Prostate gland (tissue), 2 donors: ENCODE measurements around the gene ACTN1. TPM values are rescaled to one million over a fixed set of nuclear protein-coding genes. Genes with fewer than 3 reads are reported as not detected.
A peak's percentile ranks its signal among the peaks of the same experiment; 100 is the strongest.

Experiments used
- DNase-seq: peaks from one replicate; pipeline ENCODE4 v3.0.0-alpha.2; 2019; ENCODE audit warnings: low spot score
- H3K27ac ChIP-seq, 2 donors: fragments of 200-600 bp; sonication (generic); 2 replicates each; pipeline ENCODE4 v1.5.1; 2017 to 2019
- H3K27me3 ChIP-seq: fragments of 200-600 bp; sonication (generic); replicated peaks from 2 replicates; pipeline ENCODE4 v1.5.1; 2019; ENCODE audit not compliant: insufficient read depth
- H3K36me3 ChIP-seq, 2 donors: fragments of 200-600 bp; sonication (generic); 1 replicate in 1 of 2; 2 replicates in 1 of 2; pipeline versions ENCODE4 v1.5.1 to v1.8.1; 2017 to 2019
- H3K4me1 ChIP-seq: fragments of 200-600 bp; sonication (generic); replicated peaks from 2 replicates; pipeline ENCODE4 v1.5.1; 2019
- H3K4me3 ChIP-seq, 2 donors: fragments of 200-600 bp; sonication (generic); 2 replicates each; pipeline ENCODE4 v1.5.1; 2017 to 2019
- H3K9me3 ChIP-seq: fragments of 200-600 bp; sonication (generic); 2 replicates; pipeline ENCODE4 v1.5.1; 2017
- POLR2A ChIP-seq: fragments of 450-650 bp; IDR thresholded peaks from one replicate; pipeline ENCODE4 v1.6.1; 2016; ENCODE audit warnings: antibody characterized with exemption, mild to moderate bottlenecking
- POLR2AphosphoS5 ChIP-seq: sonication (generic); formaldehyde crosslinking; IDR thresholded peaks from one replicate; pipeline ENCODE4 v1.6.1; 2017; ENCODE audit warnings: antibody characterized with exemption
- WGBS: methylation state at CpG from one replicate; pipeline ENCODE4 v1.1.5; 2018; 5-methylcytosine and 5-hydroxymethylcytosine counted together
- intact Hi-C: fragments of 100-400 bp; cut with DNase I; formaldehyde crosslinking; loops from one replicate; pipeline ENCODE4 v1.14.2; 2022
- total RNA-seq, 2 donors: library from RNA; depleted of rRNA; stranded (reverse); fragments of >200 nt; gene quantifications; one replicate each; pipeline ENCODE4 v1.1.0, GENCODE V29; 2016
- TF ChIP-seq, protein P1 (sequence below), 4 experiments: fragments of 200-600 bp in 2 of 4; fragments of 450-650 bp in 2 of 4; sonication (generic) in 2 of 4; IDR thresholded peaks; 1 replicate in 3 of 4; 2 replicates in 1 of 4; pipeline ENCODE4 v1.5.1; 2016 to 2019; ENCODE audit warnings: antibody characterized with exemption in 4 of 4, mild to moderate bottlenecking in 2 of 4, moderate library complexity in 2 of 4

ACTN1 gene
- total RNA-seq, 2 donors from 2014 or later = 197 to 240 TPM

DNA sequence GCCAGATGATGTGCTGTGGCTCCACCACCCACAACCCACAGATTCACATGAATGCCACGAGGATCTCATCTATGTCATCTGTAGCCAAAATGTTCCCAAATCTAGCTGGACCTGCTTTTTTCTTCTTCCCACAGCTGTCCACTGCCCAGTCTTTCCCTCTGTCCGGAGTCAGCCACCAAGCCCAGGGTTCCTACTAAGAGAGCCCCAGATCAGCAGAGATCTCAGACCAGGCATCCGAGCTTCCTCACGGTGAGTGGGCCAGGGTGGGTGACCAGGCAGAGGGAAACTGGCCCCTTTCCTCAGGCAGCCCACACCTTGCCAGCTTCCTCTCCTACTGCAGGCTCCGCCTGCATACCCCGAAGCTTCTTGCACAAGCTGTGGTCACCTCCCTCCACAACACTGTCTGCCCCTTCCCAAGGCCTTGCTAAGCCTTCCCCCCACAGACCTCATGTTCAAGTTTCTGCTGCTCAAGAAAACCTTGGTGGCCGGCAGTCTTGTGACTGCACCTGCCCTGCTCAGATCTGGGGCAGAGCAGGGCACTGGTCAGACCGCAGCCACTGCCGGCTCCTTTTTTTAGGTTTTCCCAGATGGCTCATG is 81.4 kb downstream of the ACTN1 start:
- Histone ChIP-seq H3K4me1 (no peaks in the 10 kb centered on the region), H3K27ac (peak overlapping the region in 1 of 2 donors; percentile 4), H3K4me3 (no peak overlapping the region), H3K27me3 (no peaks in the 10 kb centered on the region), H3K36me3 (peaks cover 3 to 23% of the 10 kb centered on the region in 2 donors), H3K9me3 (no peaks in the 10 kb centered on the region)
- intact Hi-C loops = no loop called here
- TF ChIP-seq POLR2A (no peak), POLR2AphosphoS5 (no peak)
- TF ChIP-seq, protein P1, sequence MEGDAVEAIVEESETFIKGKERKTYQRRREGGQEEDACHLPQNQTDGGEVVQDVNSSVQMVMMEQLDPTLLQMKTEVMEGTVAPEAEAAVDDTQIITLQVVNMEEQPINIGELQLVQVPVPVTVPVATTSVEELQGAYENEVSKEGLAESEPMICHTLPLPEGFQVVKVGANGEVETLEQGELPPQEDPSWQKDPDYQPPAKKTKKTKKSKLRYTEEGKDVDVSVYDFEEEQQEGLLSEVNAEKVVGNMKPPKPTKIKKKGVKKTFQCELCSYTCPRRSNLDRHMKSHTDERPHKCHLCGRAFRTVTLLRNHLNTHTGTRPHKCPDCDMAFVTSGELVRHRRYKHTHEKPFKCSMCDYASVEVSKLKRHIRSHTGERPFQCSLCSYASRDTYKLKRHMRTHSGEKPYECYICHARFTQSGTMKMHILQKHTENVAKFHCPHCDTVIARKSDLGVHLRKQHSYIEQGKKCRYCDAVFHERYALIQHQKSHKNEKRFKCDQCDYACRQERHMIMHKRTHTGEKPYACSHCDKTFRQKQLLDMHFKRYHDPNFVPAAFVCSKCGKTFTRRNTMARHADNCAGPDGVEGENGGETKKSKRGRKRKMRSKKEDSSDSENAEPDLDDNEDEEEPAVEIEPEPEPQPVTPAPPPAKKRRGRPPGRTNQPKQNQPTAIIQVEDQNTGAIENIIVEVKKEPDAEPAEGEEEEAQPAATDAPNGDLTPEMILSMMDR (IDR thresholded peaks at IDR 0.05) = no peak
- WGBS = 79% methylated on average over 9 of the region's 9 CpGs
- DNase-seq = no peak

DNA sequence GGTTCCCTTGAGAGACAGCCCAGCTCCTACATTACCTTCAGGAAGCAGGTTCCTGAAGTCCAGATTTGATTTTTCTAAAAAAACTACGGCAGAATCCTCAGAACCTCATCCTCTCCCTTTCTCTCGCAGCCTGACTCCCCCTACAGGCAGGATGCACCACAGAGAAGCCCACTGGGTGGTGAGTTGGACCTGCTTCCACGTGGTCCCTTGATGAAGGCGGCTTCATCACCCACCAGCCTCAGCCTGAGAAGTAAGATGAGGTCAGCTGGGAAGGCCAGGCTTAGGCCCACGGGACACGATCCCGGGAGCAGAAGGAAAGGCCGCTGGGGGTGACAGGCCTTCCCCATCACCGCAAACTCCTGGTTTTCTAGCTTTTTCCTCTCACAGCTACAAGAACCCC is 83.0 kb downstream of the ACTN1 start:
- TF ChIP-seq POLR2A (no peak), POLR2AphosphoS5 (no peak)
- TF ChIP-seq, protein P1 (IDR thresholded peaks at IDR 0.05) = no peak
- 91% methylated on average over 9 of the region's 9 CpGs for WGBS
- intact Hi-C loops = no loop called here
- DNase-seq = no peak
- H3K36me3 ChIP-seq = peaks cover 6 to 11% of the 10 kb centered on the region in 2 donors
- H3K9me3 ChIP-seq = no peaks in the 10 kb centered on the region
- H3K27ac ChIP-seq = no peak overlapping the region
- no peak overlapping the region for H3K4me3 ChIP-seq
- H3K4me1 ChIP-seq = no peaks in the 10 kb centered on the region
- H3K27me3 ChIP-seq = no peaks in the 10 kb centered on the region

DNA sequence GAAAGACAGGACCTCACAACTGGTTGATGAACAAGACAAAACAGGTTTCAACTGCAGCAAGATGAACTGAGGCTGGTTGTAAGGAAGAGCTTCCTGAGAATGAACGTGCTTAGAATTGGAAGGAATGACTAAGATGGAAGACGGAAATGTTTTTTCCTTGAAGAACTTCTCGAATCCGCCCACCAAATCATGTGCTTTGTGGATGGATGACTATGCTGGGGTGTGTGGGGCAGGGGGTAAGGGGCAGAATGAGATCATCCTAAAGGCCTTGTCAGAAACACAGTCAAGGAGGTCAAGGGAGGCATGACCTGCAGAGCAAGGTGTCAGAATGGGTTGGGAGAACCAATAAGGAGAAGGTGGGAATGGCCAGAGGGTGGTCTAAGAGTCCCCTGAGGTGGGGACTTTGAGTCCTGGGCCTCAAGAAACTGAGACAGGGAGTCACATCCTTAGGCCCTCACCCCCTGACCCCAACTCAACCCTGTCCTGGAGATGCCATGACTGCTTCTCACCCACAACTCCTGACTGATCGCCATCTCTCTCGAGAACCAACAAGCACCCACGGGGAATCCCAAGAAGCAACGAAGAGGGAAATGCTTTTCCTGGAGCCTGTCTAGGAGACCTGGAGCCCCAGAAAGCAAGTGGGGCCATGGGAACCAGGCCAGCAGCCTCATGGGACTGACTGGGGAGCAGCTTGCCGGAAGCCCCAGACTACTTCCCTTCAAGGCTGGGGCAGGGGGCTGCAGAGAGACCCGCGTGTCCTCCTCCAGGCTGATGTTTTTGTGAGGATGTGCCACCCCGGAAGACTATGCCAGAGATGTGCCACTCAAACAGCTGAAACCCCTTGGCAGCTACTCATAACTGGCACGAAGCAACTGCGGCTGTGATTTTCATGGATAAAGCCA is 84.0 kb downstream of the ACTN1 start:
- H3K36me3 ChIP-seq = peaks cover 4 to 9% of the 10 kb centered on the region in 2 donors
- no peaks in the 10 kb centered on the region for H3K9me3 ChIP-seq

DNA sequence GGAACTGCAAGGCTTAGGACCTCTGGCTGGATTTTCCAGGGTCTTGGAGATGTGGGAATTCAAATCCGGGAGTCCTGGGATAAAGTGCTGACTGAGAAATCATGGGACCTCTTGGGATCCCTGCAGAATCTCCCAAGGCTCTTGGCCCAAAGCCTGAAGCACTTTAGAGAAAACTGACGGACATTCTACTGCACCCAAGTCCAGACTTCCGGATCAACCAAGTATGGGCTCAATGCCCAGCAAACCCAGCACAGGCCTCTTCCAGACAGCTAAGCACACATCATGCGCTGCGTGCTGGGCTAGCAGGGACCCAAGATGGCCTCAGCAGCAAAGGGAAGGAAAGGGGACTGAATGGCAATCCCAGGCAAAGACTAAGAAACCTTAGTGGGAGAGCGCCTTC is 85.0 kb downstream of the ACTN1 start:
- H3K36me3 ChIP-seq = peaks cover 0 to 9% of the 10 kb centered on the region in 2 donors
- H3K4me1 ChIP-seq = no peaks in the 10 kb centered on the region
- H3K27ac ChIP-seq = peak overlapping the region in 1 of 2 donors; percentile 3
- no peaks in the 10 kb centered on the region for H3K27me3 ChIP-seq
- 56% methylated on average over 6 of the region's 6 CpGs for WGBS
- no peaks in the 10 kb centered on the region for H3K9me3 ChIP-seq
- no peak for DNase-seq
- intact Hi-C loops = no loop called here
- TF ChIP-seq POLR2A (no peak), POLR2AphosphoS5 (peak; percentile 31)
- no peak overlapping the region for H3K4me3 ChIP-seq

More for the DNA sequence above, 84.0 kb downstream of the ACTN1 start:
- Histone ChIP-seq H3K4me1 (no peaks in the 10 kb centered on the region), H3K4me3 (no peak overlapping the region), H3K27me3 (no peaks in the 10 kb centered on the region), H3K27ac (no peak overlapping the region)
- WGBS = 80% methylated on average over 14 of the region's 14 CpGs
- intact Hi-C loops = no loop called here
- DNase-seq = no peak
- TF ChIP-seq, protein P1 (IDR thresholded peaks at IDR 0.05) = no peak
- TF ChIP-seq POLR2A = no peak
- TF ChIP-seq POLR2AphosphoS5 = no peak

DNA sequence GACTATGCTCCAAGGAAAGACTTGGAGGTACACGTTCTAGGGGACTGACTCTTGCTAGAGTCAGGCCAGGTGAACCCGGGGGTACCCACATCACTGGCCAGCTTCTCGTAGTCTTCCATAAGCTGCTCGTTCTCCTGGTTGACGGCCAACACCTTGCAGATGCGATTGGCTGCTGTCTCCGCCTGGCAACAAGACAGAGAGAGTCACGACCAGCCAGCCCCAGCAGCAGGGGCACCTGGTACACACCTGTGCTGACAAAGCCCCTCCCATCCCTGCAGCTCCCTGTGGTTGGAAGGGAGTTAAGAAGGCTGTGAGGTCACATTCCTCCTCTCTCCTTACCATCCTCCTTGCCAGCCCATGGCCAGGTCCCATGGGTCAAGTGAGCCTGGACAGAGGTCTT is 85.5 kb downstream of the ACTN1 start:
- no peak overlapping the region for H3K4me3 ChIP-seq

More for the DNA sequence above, 85.5 kb downstream of the ACTN1 start:
- no peak for DNase-seq
- intact Hi-C loops = no loop called here
- TF ChIP-seq, protein P1 (IDR thresholded peaks at IDR 0.05) = no peak
- TF ChIP-seq POLR2AphosphoS5 (no peak), POLR2A (no peak)
- Histone ChIP-seq H3K9me3 (no peaks in the 10 kb centered on the region), H3K27ac (peak overlapping the region in 1 of 2 donors; percentile 3), H3K27me3 (no peaks in the 10 kb centered on the region), H3K36me3 (peaks cover 0 to 9% of the 10 kb centered on the region in 2 donors), H3K4me1 (no peaks in the 10 kb centered on the region)
- WGBS = 58% methylated on average over 8 of the region's 8 CpGs
